Stimulated activated naive CD4-positive, alpha-beta T cell (primary cell): ENCODE measurements around the gene PRDM1.

Experiments used
- DNase-seq, 6 experiments: peaks; one replicate each; lab custom pipeline; 2025; lab: John Stamatoyannopoulos, UW

PRDM1 gene

DNA sequence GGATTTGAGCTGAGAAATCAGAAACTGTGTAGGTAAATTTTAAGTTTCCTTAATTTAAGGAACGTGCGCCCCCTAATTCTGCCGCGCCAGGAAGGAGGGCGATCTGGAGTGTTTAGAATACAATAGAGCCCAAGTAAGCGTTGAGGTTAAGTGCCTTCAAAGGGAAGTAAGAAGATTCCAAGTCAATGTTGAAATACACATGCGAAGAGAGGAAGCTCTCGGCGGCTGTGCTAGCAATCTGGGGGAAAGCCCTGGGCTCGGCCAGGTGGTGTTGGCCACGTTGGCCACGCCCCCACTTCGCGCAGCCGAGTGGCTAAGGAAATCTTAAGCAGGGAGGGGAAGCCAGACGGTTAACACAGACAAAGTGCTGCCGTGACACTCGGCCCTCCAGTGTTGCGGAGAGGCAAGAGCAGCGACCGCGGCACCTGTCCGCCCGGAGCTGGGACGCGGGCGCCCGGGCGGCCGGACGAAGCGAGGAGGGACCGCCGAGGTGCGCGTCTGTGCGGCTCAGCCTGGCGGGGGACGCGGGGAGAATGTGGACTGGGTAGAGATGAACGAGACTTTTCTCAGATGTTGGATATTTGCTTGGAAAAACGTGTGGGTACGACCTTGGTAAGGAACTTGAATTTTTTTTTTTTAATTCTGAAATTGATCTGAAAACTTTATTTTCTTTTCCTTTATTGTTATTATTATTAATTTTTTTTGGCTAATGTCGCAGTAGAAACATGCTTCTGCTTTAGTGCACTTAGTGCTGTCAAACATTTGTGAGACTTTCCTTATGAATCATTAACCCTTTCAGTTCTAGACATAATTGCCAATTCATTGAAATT lies at the start of gene PRDM1:
PRDM1 (plus strand) TSS at position 353 of the 830 bp plus-strand sequence; CDS start at position 571, 218 bp downstream.
- peak; percentile 41 to 61 (median 49) for DNase-seq

GRCh38 chr6:106037060-106037459 lies 49.1 kb upstream of the PRDM1 start:
- no peak for DNase-seq

- DNase-seq = no peak
Measured at GRCh38 chr6:106039897-106040592, 46.1 kb upstream of the PRDM1 start.

- no peak for DNase-seq
Measured at GRCh38 chr6:106044151-106044550, 42.0 kb upstream of the PRDM1 start.

DNA sequence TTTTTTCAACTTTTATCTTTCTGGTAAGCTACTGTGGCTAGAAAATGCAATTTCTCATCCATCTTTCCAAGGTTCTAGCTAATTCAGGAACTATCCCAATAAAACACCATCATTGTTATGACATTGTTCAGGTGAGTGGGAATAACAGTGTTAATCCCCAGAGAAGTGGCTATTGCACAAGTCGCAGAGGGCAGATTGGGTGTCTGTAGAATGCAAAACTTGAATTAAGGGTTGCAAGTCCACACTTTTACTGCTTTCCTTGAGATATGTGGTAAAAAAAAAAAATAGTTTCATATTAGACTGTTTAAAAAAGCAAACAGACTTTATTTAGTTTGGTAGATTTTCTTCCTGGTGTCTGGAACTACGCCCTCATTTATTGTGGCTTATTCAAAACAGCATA lies 41.1 kb upstream of the PRDM1 start:
- DNase-seq = no peak

- no peak for DNase-seq
Measured at GRCh38 chr6:106046116-106046853, 39.9 kb upstream of the PRDM1 start.

DNA sequence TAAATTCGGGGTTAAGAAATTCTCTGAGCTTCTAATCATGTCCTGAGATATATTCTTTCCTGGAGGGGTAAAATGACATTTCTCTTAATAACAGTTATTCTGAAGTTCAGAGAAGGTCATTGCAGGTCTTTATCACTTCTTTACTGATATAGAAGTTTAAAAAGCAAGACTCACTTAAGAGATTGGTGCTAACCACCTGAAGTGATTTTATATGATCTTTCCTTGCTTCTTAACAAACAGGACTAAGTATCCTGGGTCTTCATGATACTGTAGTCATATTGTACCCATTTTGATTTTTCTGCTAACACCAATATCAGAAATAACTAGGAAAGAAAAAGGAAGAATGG lies 39.3 kb upstream of the PRDM1 start:
- DNase-seq = no peak

DNA sequence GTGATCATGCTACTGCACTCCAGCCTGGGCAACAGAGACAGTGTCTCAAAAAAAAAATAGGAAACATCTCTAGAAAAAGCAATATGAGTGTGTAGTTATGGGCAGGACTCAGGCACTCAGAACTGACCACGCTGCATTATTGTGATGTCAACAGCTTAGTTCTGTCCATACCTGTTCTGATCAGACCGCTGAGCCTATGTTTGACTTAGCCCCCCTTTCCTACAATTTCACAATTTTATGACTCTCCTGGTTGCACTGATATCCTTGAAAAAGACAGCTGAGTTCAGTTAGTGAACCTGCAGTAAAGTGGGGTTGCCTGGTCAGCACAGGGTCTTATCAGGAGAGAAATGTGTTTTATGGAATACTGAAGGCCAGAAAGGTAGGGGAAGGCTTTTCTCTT lies 37.8 kb upstream of the PRDM1 start:
- no peak for DNase-seq

- DNase-seq = no peak
Measured at GRCh38 chr6:106050538-106050937, 35.6 kb upstream of the PRDM1 start.

DNA sequence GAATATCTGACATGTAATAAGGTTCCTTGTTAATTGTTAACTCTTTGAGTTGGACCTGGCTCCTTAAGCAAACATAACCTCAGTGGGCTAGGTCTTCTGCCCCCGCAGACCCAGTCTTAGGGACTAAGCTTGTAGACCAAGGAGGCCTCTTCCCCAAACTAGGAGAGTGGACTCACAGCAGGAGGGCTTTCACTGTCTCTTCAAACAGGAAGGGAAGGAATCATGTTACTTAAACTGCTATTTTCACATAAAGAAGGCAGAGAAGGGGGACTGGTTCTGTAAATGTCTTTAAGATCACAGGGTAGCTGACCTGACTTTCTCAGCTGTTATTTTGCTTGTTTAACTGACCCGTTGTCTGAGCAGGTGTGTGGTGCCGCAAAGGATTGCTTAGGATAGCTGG lies 34.9 kb upstream of the PRDM1 start:
- no peak for DNase-seq

- no peak for DNase-seq
Measured at GRCh38 chr6:106053484-106054205, 32.5 kb upstream of the PRDM1 start.

GRCh38 chr6:106055489-106055888 lies 30.6 kb upstream of the PRDM1 start:
- DNase-seq = no peak

DNA sequence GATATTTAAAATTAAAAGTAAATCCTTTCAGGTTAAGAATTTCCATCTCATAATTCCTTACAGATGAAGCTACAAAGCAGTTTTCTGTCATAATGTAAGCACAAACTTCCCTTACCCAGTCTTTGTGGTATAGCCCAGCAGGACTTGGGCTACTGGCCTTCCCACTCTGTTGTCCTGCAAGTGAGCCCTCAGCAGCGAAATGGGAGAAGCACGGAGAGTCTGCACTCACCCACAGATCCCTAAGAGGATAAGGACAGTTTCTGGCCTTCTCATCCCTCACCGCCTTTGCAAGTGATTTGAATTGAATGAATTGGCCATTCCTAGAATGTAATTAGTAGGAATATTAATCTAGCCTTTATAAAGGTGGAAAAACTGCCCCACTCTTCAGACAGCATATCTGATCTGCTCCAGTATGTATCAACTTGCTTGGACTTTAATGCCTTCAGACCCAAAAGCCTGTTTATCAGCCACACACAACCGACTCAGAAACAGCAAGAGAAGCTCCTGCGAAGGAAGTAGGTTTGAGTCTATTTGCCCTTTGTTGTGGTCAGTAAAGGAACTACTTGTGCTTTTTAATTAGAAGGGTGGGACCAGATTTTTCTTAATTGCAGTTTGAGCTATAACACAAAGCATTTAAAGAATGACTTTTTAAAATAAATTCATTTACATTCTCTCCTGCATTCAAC lies 29.9 kb upstream of the PRDM1 start:
- DNase-seq = peak in 3 of 6 experiments; percentile 32 to 57 (median 57)

GRCh38 chr6:106056746-106057390 lies 29.3 kb upstream of the PRDM1 start:
- DNase-seq = no peak

GRCh38 chr6:106059331-106059730 lies 26.8 kb upstream of the PRDM1 start:
- no peak for DNase-seq

DNA sequence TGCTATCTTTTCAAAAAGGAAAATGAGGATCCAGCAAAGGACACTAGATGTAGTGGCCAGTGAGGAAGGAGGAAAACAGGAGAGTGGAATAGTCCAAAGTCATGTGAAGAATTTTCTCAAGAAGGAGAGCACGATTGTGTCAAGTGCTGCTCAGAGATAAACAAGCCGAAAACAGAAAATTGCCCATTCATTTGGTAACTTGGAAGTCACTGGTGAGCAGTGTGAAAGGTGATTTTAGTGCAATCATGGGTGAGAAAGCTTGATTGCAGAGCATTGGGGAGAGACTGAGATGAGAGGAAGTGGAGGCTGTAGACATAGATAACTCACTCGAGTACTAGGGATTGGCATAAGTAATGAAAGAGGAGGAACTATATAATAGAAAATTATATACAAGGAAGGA lies 26.0 kb upstream of the PRDM1 start:
- no peak for DNase-seq

GRCh38 chr6:106063448-106063850 lies 22.7 kb upstream of the PRDM1 start:
- DNase-seq = no peak

- DNase-seq = no peak
Measured at GRCh38 chr6:106064142-106064541, 22.0 kb upstream of the PRDM1 start.

GRCh38 chr6:106064756-106065155 lies 21.4 kb upstream of the PRDM1 start:
- DNase-seq = no peak

DNA sequence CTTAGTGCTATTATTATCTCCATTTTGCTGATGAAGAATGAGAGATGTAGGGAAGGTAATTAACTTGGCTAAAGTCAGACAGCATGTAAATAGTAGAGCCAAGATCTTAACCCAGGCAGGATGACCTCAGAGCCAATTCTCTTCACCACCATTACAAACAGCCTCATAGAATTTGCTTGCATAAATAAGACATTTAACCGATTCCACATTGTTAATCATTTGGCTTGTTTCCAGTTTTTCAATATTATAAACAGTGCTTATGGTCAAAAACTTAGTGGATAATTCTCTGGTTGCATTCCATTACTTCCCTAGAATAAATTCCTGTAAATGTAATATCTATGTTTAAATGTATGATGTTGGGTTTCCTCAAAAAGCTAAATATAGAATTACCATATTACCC lies 19.1 kb upstream of the PRDM1 start:
- DNase-seq = no peak

- no peak for DNase-seq
Measured at GRCh38 chr6:106069478-106069877, 16.7 kb upstream of the PRDM1 start.
